ENCODE results near the gene LRRC4C.
"Not testable (repeated sequence)": the region's sequence is repeated elsewhere in the genome, so short reads cannot be mapped to it uniquely, and the experiment has no call there.

LRRC4C gene

GRCh38 chr11:41113160-41113559 lies 346.3 kb downstream of the LRRC4C start:
- DNase-seq: no peak

- no peak for DNase-seq
Observed at GRCh38 chr11:41110527-41110926, 348.9 kb downstream of the LRRC4C start.

- DNase-seq: no peak
Observed at GRCh38 chr11:41102471-41102870, 357.0 kb downstream of the LRRC4C start.

GRCh38 chr11:41099654-41100053 lies 359.8 kb downstream of the LRRC4C start:
- no peak for DNase-seq

- DNase-seq: no peak
Observed at GRCh38 chr11:41085123-41085522, 374.3 kb downstream of the LRRC4C start.

- no peak for DNase-seq
Observed at GRCh38 chr11:41081756-41082285, 377.6 kb downstream of the LRRC4C start.

GRCh38 chr11:41074318-41074717 lies 385.1 kb downstream of the LRRC4C start:
- DNase-seq: no peak

- DNase-seq: no peak
Observed at GRCh38 chr11:41065432-41065831, 394.0 kb downstream of the LRRC4C start.

- DNase-seq: no peak
Observed at GRCh38 chr11:41058138-41058537, 401.3 kb downstream of the LRRC4C start.

GRCh38 chr11:41056892-41057569 lies 402.4 kb downstream of the LRRC4C start:
- no peak for DNase-seq

- no peak for DNase-seq
Observed at GRCh38 chr11:41053894-41054293, 405.6 kb downstream of the LRRC4C start.

GRCh38 chr11:41051919-41052635 lies 407.4 kb downstream of the LRRC4C start:
- no peak for DNase-seq

- no peak for DNase-seq
Observed at GRCh38 chr11:41050791-41051190, 408.7 kb downstream of the LRRC4C start.

- no peak for DNase-seq
Observed at GRCh38 chr11:41047229-41047628, 412.2 kb downstream of the LRRC4C start.

GRCh38 chr11:41045266-41045665 lies 414.2 kb downstream of the LRRC4C start:
- DNase-seq: no peak

GRCh38 chr11:41044747-41045146 lies 414.7 kb downstream of the LRRC4C start:
- no peak for DNase-seq

- DNase-seq: no peak
Observed at GRCh38 chr11:41042688-41043087, 416.8 kb downstream of the LRRC4C start.

GRCh38 chr11:41040474-41040873 lies 419.0 kb downstream of the LRRC4C start:
- no peak for DNase-seq

GRCh38 chr11:41039592-41039991 lies 419.9 kb downstream of the LRRC4C start:
- no peak for DNase-seq

GRCh38 chr11:41031551-41032060 lies 427.8 kb downstream of the LRRC4C start:
- DNase-seq: no peak

- DNase-seq: no peak
Observed at GRCh38 chr11:41020259-41020658, 439.2 kb downstream of the LRRC4C start.

GRCh38 chr11:41019666-41020065 lies 439.8 kb downstream of the LRRC4C start:
- DNase-seq: not testable (repeated sequence)

- DNase-seq: no peak
Observed at GRCh38 chr11:41018224-41018623, 441.2 kb downstream of the LRRC4C start.

Measured in NCI-H1092 (cell line).